Thoracic aorta (tissue), 2 donors: ENCODE data around the gene ERVH48-1. TPM values are rescaled to one million over a fixed set of nuclear protein-coding genes. Genes with fewer than 3 reads are reported as not detected.
A peak's percentile ranks its signal among the peaks of the same experiment; 100 is the strongest.

ENCODE experiments used
- ATAC-seq: fragments of 150-250 bp; one replicate; pipeline ENCODE4 v1.8.0; 2017; ENCODE audit warnings: low read depth; ENCODE audit not compliant: insufficient number of reproducible peaks, low FRiP score
- DNase-seq: peaks from one replicate; pipeline ENCODE4 v3.0.0-alpha.2; 2020; ENCODE audit warnings: low spot score
- H3K27ac ChIP-seq, 2 donors: fragments of 200-600 bp; sonication (generic); 1 replicate in 1 of 2; 2 replicates in 1 of 2; pipeline ENCODE4 v1.5.1; 2016; ENCODE audit warnings: mild to moderate bottlenecking in 2 of 2, moderate library complexity in 2 of 2
- H3K27me3 ChIP-seq: fragments of 200-600 bp; sonication (generic); replicated peaks from 2 replicates; pipeline ENCODE4 v1.6.0; 2016; ENCODE audit warnings: mild to moderate bottlenecking; ENCODE audit not compliant: insufficient read depth
- H3K36me3 ChIP-seq: fragments of 200-600 bp; sonication (generic); one replicate; pipeline ENCODE4 v1.5.1; 2016
- H3K4me1 ChIP-seq, 2 donors: fragments of 200-600 bp; sonication (generic); 1 replicate in 1 of 2; 2 replicates in 1 of 2; pipeline versions ENCODE4 v1.5.1 to v1.6.0; 2016; ENCODE audit warnings: low read depth in 2 of 2, mild to moderate bottlenecking in 1 of 2; ENCODE audit not compliant: control insufficient read depth in 1 of 2
- H3K4me3 ChIP-seq: fragments of 200-600 bp; sonication (generic); 2 replicates; pipeline ENCODE4 v1.5.1; 2016; ENCODE audit warnings: mild to moderate bottlenecking
- H3K9me3 ChIP-seq: fragments of 200-600 bp; sonication (generic); 2 replicates; pipeline ENCODE4 v1.5.1; 2016
- CTCF ChIP-seq: fragments of 200-600 bp; sonication (generic); IDR thresholded peaks from one replicate; pipeline ENCODE4 v1.5.1; 2019; ENCODE audit warnings: antibody characterized with exemption
- total RNA-seq, 2 donors: library from RNA; depleted of rRNA; stranded (reverse); fragments of >200 nt; gene quantifications; one replicate each; pipeline versions ENCODE4 v1.1.0 to v1.2.3, GENCODE V29; 2016

The ERVH48-1 gene
- total RNA-seq, 2 donors from 2014 or later: not detected

- DNase-seq (no peak), ATAC-seq (peak; percentile 3)
- Histone ChIP-seq H3K9me3 (no peaks in the 10 kb centered on the region), H3K36me3 (peaks cover 8% of the 10 kb centered on the region), H3K27ac (peak overlapping the region; percentile 88 to 93), H3K27me3 (no peaks in the 10 kb centered on the region), H3K4me3 (peak overlapping the region; percentile 91), H3K4me1 (peaks cover 6 to 10% of the 10 kb centered on the region in 2 donors)
- TF ChIP-seq CTCF: no peak
Observed at GRCh38 chr21:42892582-42892930, 32.9 kb downstream of the ERVH48-1 start.

DNA sequence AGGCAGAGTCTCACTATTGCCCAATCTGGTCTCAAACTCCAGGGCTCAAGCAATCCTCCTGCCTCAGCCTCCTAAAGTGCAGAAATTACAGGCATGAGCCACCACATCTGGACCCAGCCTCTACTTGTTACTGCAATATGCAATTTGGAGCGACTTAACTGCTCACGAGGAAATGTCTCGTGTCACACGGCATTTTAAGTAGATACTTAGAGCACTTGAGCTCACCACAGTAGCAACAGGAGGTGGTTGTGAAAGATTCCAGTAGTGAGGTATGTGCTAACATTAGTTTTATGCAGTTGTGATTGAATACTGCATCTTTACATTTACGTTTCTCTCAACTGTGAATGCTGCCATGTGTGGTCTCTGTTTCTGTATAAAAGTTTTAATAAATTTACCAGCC, 38.1 kb downstream of the ERVH48-1 start:
- no peaks in the 10 kb centered on the region for H3K27me3 ChIP-seq
- DNase-seq (no peak), ATAC-seq (no peak)
- peaks cover 2% of the 10 kb centered on the region in 2 donors for H3K4me1 ChIP-seq
- H3K27ac ChIP-seq: no peak overlapping the region
- no peak overlapping the region for H3K4me3 ChIP-seq
- no peaks in the 10 kb centered on the region for H3K9me3 ChIP-seq
- no peak for TF ChIP-seq CTCF
- no peaks in the 10 kb centered on the region for H3K36me3 ChIP-seq

- Histone ChIP-seq H3K27ac (no peak overlapping the region), H3K4me1 (peaks cover 0 to 9% of the 10 kb centered on the region in 2 donors), H3K27me3 (no peaks in the 10 kb centered on the region), H3K36me3 (no peaks in the 10 kb centered on the region), H3K4me3 (no peak overlapping the region), H3K9me3 (no peaks in the 10 kb centered on the region)
- no peak for TF ChIP-seq CTCF
- DNase-seq (no peak), ATAC-seq (no peak)
Observed at GRCh38 chr21:42883921-42884320, 41.5 kb downstream of the ERVH48-1 start.

DNA sequence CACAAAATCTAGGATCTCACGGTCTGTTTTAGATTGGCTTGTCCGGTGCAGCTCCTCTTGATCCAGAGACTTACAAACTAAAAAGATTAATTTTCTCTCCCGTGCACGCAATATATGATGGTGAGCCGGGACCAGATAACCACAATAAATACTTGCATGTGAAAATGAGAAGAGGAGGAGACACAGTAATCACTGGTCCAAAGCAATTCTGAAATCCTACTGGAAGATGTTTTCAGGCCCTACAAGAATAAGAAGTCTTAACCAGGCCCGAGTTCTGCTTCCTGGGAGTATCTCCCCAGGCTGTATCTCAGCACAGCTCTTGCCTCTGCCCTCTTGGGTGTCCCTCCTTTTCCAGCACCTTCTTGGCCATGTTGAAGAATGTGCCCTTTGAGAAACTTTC, 45.1 kb downstream of the ERVH48-1 start:
- DNase-seq: no peak
- Histone ChIP-seq H3K9me3 (no peaks in the 10 kb centered on the region), H3K36me3 (no peaks in the 10 kb centered on the region), H3K27me3 (no peaks in the 10 kb centered on the region), H3K4me1 (peaks cover 7 to 18% of the 10 kb centered on the region in 2 donors), H3K4me3 (peak overlapping the region; percentile 78), H3K27ac (no peak overlapping the region)
- ATAC-seq: no peak
- no peak for TF ChIP-seq CTCF

GRCh38 chr21:42878993-42879787, 46.2 kb downstream of the ERVH48-1 start, which contains the start of gene WDR4:
Gene WDR4 (minus strand): TSS chr21:42879539. CDS start chr21:42879495, 44 bp downstream.
- Histone ChIP-seq H3K9me3 (no peaks in the 10 kb centered on the region), H3K4me3 (peak within 1 kb of the TSS; percentile 78), H3K4me1 (peaks cover 7 to 18% of the 10 kb centered on the region in 2 donors), H3K27me3 (no peaks in the 10 kb centered on the region), H3K27ac (peak within 1 kb of the TSS; percentile 70 to 90), H3K36me3 (no peaks in the 10 kb centered on the region)
- ATAC-seq: peak; percentile 100
- TF ChIP-seq CTCF: no peak
- peak; percentile 91 for DNase-seq
